GM12891 (cell line): ENCODE data around the gene PIBF1.

ENCODE experiments used
- POLR2A ChIP-seq: IDR thresholded peaks from 2 replicates; pipeline ENCODE4 v1.6.1; 2011; ENCODE audit warnings: low read depth, low read length, control low read depth
- POLR2AphosphoS5 ChIP-seq: IDR thresholded peaks from 2 replicates; pipeline ENCODE4 v1.6.1; 2011; ENCODE audit warnings: low read depth, low read length, control low read depth

- no peak for TF ChIP-seq POLR2A
- TF ChIP-seq POLR2AphosphoS5: no peak
These were observed 220.0 kb downstream of the PIBF1 start for GRCh38 chr13:73001971-73002370.
